Sigmoid colon (tissue), 4 donors: ENCODE results near the gene TNRC18.

Source experiments
- EP300 ChIP-seq, 4 donors: sonication (generic); formaldehyde crosslinking; IDR thresholded peaks; one replicate each; pipeline ENCODE4 v1.6.1; 2017; ENCODE audit warnings: antibody characterized with exemption in 4 of 4
- POLR2AphosphoS5 ChIP-seq, 4 donors: sonication (generic); formaldehyde crosslinking; IDR thresholded peaks; one replicate each; pipeline ENCODE4 v1.6.1; 2017; ENCODE audit warnings: antibody characterized with exemption in 4 of 4
- TF ChIP-seq, protein P1 (sequence below), 4 experiments: fragments of 450-650 bp in 3 of 4; fragments of 200-600 bp in 1 of 4; IDR thresholded peaks; one replicate each; pipeline ENCODE4 v1.5.1; 2016 to 2019; ENCODE audit warnings: antibody characterized with exemption in 4 of 4, mild to moderate bottlenecking in 3 of 4, moderate library complexity in 2 of 4

DNA sequence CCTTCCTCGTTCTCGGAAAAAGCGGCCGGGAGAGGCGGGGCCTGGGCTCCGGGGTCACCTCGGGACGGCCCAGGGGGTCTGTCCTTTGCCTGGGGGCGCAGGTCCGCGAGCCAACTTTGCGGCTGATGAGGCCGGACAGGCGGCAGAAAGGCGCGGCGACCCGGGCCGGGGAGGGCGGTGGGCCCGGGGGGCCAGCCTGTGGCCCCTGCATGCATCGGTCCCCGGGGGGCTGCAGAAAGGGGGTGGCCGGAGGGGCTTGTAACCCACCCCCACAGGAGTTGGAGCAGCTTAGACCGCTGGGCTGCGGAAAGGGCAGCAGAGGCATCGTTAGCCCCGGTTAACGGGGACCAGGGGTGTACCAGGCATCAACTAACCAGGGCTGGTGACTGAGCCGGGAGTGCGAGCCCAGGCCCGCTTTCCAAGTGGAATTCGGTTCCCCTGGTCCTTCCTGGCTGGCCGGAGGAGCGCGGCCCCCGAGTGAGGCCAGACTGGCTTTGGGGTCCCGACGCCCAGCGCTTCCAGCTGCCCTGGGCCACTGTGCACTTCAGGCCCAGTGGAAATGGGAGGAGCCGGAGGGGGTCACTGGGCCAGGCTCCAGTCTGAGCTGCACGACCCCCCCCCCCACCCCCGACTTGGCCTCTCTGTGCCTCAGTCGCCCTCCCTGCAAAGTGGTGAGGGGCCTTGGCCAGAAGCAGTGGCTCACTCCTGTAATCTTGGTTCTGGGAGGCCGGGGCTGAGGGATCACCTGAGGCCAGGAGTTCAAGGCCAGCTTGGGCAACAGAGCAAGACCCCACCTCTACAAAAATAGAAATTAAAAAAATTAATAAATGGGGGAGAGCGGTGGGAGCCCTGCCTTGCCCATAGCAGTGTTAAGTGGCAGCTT lies 140.0 kb downstream of the TNRC18 start:
- TF ChIP-seq, protein P1, sequence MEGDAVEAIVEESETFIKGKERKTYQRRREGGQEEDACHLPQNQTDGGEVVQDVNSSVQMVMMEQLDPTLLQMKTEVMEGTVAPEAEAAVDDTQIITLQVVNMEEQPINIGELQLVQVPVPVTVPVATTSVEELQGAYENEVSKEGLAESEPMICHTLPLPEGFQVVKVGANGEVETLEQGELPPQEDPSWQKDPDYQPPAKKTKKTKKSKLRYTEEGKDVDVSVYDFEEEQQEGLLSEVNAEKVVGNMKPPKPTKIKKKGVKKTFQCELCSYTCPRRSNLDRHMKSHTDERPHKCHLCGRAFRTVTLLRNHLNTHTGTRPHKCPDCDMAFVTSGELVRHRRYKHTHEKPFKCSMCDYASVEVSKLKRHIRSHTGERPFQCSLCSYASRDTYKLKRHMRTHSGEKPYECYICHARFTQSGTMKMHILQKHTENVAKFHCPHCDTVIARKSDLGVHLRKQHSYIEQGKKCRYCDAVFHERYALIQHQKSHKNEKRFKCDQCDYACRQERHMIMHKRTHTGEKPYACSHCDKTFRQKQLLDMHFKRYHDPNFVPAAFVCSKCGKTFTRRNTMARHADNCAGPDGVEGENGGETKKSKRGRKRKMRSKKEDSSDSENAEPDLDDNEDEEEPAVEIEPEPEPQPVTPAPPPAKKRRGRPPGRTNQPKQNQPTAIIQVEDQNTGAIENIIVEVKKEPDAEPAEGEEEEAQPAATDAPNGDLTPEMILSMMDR (IDR thresholded peaks at IDR 0.05), result no peak
- TF ChIP-seq EP300 (IDR thresholded peaks at IDR 0.05), result no peak
- TF ChIP-seq POLR2AphosphoS5 (IDR thresholded peaks at IDR 0.05), result no peak
